GM12873 (cell line): ENCODE measurements around the gene ACSS1.

Experiments
- TF ChIP-seq, protein P1 (sequence below): IDR thresholded peaks from 2 replicates; pipeline ENCODE4 v1.5.1; 2012; ENCODE audit warnings: low read depth, mild to moderate bottlenecking, moderate library complexity, low read length, control low read depth; ENCODE audit not compliant: insufficient read depth; ENCODE audit errors: missing control alignments

Gene ACSS1

GRCh38 chr20:25058051-25058846 lies at the start of gene ACSS1:
Gene ACSS1 (minus strand): TSS chr20:25058139. CDS start chr20:25058102, 37 bp downstream.
- TF ChIP-seq, protein P1, sequence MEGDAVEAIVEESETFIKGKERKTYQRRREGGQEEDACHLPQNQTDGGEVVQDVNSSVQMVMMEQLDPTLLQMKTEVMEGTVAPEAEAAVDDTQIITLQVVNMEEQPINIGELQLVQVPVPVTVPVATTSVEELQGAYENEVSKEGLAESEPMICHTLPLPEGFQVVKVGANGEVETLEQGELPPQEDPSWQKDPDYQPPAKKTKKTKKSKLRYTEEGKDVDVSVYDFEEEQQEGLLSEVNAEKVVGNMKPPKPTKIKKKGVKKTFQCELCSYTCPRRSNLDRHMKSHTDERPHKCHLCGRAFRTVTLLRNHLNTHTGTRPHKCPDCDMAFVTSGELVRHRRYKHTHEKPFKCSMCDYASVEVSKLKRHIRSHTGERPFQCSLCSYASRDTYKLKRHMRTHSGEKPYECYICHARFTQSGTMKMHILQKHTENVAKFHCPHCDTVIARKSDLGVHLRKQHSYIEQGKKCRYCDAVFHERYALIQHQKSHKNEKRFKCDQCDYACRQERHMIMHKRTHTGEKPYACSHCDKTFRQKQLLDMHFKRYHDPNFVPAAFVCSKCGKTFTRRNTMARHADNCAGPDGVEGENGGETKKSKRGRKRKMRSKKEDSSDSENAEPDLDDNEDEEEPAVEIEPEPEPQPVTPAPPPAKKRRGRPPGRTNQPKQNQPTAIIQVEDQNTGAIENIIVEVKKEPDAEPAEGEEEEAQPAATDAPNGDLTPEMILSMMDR = no peak

DNA sequence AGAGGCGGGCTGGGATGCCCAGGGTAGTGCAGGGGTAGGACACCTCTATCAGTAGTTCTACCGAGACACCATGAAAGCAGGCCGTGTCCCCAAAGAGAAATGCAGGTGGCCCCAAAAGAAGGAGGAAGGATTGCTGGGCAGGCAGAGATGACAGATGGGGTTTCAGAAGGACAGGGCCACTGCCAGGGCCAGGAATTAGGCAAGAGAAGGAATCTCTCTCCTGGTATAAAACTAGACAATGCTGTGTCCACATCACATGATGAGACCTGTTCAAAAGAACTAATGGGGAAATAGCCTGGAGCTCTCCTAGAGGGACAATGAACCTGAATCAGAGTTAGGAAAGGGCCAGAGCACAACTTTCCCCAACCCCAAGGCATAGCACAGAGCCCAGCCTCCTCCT lies 45.6 kb upstream of the ACSS1 start:
- TF ChIP-seq, protein P1 = no peak

- TF ChIP-seq, protein P1 = no peak
Measured at GRCh38 chr20:25100914-25101313, 43.0 kb upstream of the ACSS1 start.

DNA sequence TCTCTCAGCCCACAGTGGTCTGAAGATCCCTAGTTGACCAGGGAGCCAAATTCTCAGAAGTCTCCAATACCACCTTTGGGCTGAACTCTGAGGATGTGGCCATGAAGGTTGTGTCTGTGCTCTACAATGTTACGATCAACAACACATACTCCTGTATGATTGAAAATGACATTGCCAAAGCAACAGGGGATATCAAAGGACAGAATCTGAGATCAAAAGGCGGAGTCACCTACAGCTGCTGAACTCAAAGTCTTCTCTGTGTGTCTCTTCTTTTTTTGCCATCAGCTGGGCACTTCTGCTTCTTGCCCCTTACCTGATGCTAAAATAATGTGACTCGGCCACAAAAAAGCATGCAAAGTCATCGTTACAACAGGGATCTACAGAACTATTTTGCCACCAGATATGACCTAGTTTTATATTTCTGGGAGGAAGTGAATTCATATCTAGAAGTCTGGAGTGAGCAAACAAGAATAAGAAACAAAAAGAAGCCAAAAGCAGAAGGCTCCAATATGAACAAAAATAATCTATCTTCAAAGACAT lies 41.7 kb upstream of the ACSS1 start:
- TF ChIP-seq, protein P1 = no peak

GRCh38 chr20:25097498-25097897 lies 39.6 kb upstream of the ACSS1 start:
- TF ChIP-seq, protein P1 = no peak

DNA sequence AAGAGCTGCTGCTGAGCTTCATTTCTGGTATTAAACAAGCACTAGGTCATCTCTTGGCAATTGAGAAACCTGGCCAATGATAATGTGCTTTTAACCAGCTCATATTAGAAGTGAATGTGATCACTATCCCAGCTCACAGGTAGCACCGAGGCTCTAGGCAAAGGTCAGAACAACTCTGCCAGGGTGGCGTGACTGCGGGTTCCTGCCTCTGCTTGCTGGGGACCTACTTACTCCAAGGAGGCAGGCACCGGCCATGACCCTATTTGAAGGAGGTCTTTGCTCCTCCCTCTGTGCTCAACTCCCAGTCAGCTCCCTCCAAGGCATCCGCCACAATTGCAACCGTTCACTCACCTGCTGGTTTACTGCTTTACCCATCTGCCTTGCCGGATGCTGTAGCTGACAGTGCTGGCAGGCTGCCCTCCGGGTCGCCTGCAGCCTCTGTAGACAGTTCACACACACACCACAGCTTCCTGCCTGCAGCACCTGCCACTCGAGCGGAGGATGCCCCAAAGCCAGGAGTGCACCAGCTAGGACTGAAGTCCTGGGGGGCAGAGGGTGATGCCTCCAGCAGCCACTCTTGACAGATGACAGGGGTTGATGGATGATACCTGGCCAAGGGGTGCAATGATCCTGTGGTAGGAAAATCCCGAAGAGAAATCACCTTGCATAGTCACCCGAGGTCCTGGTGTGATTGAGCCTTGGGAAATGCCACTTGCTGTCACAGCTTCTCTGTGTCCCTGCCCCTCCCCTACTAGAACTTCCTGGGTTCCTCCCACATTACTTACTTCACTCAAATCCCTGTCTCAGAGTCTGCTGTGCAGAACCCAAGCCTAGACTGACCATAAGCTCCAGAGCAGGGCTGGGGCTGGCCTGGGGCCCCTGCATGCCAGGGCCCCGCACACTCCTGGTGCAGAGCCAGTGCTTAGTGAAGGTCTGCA lies 32.8 kb upstream of the ACSS1 start:
- TF ChIP-seq, protein P1 = no peak

DNA sequence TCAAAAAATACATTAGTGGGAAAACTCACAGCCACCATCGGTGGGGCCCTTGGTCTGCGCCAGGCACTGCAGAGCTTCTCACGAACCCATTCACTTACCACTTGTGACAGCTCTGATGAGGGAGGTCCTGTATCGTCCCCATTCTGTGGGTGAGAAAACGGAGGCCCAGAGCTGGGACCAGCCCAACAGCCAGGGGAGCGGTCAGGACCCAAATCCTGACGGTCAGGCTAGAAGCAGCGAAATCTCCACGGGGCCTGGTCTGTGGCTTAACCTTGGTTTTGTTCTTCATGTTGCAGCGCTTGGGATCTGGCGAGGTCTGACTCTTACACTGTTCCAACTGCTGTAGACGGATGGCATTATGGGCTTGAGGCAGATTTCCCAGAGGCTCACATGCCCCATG lies 31.7 kb upstream of the ACSS1 start:
- TF ChIP-seq, protein P1 = no peak
